Measurements from ENCODE around the gene TOPBP1. TPM values are rescaled to one million over a fixed set of nuclear protein-coding genes. Genes with fewer than 3 reads are reported as not detected.

TOPBP1 gene
- total RNA-seq, 1 experiment from 2014 or later, result 34.3 TPM

DNA sequence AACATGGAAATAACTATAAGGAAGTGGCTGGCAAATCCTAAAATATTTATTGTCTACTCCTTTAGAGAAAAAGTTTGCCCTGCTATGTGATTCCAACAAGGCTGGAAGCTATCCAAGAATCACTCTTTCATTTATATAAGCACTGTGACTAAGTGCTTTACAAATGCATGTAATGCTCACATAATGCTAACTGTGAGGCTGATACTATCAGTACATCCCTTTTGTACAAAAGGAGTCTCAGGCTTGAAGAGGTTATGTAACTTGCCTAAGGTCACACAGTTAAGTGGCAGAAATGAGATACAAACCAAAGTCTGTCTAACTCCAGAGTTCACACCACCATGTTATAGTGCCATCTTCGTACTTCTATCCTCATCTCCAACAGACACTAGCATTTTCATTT is 17.0 kb downstream of the TOPBP1 start:
- no peaks in the 10 kb centered on the region for H3K27me3 Mint-ChIP-seq (ENCODE audit: low read depth)
- CTCF ChIA-PET, result no interaction called here
- DNase-seq (ENCODE audit: low spot score) (no peak), ATAC-seq (no peak)
- no peak overlapping the region for H3K27ac Mint-ChIP-seq
- H3K36me3 Mint-ChIP-seq, result peaks cover 72% of the 10 kb centered on the region
- POLR2A ChIA-PET, result no interaction called here
- 0 out of 2 replicates have a peak, but pooled peaks cover 3% of the 10 kb centered on the region for H3K9me3 Mint-ChIP-seq
- no peaks in the 10 kb centered on the region for H3K4me1 Mint-ChIP-seq
- TF ChIP-seq GTF2I (CRISPR knock-in tag; conservative IDR thresholded peaks at IDR 0.05), result no peak
- TF ChIP-seq, protein P1, sequence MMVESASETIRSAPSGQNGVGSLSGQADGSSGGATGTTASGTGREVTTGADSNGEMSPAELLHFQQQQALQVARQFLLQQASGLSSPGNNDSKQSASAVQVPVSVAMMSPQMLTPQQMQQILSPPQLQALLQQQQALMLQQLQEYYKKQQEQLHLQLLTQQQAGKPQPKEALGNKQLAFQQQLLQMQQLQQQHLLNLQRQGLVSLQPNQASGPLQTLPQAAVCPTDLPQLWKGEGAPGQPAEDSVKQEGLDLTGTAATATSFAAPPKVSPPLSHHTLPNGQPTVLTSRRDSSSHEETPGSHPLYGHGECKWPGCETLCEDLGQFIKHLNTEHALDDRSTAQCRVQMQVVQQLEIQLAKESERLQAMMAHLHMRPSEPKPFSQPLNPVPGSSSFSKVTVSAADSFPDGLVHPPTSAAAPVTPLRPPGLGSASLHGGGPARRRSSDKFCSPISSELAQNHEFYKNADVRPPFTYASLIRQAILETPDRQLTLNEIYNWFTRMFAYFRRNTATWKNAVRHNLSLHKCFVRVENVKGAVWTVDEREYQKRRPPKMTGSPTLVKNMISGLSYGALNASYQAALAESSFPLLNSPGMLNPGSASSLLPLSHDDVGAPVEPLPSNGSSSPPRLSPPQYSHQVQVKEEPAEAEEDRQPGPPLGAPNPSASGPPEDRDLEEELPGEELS (CRISPR knock-in tag; IDR thresholded peaks at IDR 0.05), result no peak
- TF ChIP-seq, protein P2, sequence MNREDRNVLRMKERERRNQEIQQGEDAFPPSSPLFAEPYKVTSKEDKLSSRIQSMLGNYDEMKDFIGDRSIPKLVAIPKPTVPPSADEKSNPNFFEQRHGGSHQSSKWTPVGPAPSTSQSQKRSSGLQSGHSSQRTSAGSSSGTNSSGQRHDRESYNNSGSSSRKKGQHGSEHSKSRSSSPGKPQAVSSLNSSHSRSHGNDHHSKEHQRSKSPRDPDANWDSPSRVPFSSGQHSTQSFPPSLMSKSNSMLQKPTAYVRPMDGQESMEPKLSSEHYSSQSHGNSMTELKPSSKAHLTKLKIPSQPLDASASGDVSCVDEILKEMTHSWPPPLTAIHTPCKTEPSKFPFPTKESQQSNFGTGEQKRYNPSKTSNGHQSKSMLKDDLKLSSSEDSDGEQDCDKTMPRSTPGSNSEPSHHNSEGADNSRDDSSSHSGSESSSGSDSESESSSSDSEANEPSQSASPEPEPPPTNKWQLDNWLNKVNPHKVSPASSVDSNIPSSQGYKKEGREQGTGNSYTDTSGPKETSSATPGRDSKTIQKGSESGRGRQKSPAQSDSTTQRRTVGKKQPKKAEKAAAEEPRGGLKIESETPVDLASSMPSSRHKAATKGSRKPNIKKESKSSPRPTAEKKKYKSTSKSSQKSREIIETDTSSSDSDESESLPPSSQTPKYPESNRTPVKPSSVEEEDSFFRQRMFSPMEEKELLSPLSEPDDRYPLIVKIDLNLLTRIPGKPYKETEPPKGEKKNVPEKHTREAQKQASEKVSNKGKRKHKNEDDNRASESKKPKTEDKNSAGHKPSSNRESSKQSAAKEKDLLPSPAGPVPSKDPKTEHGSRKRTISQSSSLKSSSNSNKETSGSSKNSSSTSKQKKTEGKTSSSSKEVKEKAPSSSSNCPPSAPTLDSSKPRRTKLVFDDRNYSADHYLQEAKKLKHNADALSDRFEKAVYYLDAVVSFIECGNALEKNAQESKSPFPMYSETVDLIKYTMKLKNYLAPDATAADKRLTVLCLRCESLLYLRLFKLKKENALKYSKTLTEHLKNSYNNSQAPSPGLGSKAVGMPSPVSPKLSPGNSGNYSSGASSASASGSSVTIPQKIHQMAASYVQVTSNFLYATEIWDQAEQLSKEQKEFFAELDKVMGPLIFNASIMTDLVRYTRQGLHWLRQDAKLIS (CRISPR knock-in tag; IDR thresholded peaks at IDR 0.05; ENCODE audit: borderline replicate concordance), result no peak
- TF ChIP-seq JAZF1 (CRISPR knock-in tag; IDR thresholded peaks at IDR 0.05), result no peak
- no peak for TF ChIP-seq CREM (CRISPR knock-in tag; IDR thresholded peaks at IDR 0.05)
- TF ChIP-seq ZNF416 (CRISPR knock-in tag; IDR thresholded peaks at IDR 0.05), result no peak
- H3K4me3 Mint-ChIP-seq, result no peak overlapping the region

DNA sequence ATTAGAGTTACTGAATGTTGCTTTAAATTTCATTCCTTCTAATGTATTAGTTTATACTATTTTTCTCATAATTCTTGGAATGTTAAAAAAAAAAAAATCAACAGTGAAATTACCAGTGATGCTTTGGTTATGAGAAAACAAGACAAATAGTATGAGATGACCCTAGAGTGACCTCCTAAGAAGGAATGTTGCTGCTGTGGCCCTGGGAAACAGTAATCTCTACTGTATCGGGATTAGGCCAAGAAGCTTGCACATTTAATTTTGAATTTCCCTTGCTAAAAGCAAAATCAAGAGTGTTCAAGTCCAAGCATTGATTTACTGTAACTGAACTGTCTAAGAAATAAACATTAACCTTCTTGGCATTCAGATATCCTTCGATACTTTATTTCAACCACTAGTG is 18.1 kb downstream of the TOPBP1 start:
- Mint-ChIP-seq H3K4me3 (no peak overlapping the region), H3K4me1 (no peaks in the 10 kb centered on the region), H3K9me3 (peaks cover 10% of the 10 kb centered on the region), H3K27ac (no peak overlapping the region), H3K36me3 (peaks cover 76% of the 10 kb centered on the region), H3K27me3 (ENCODE audit: low read depth) (no peaks in the 10 kb centered on the region)
- ATAC-seq (no peak), DNase-seq (ENCODE audit: low spot score) (no peak)
- ChIA-PET CTCF (no interaction called here), POLR2A (no interaction called here)
- TF ChIP-seq ZNF423 (CRISPR knock-in tag; IDR thresholded peaks at IDR 0.05), result no peak
- TF ChIP-seq ZNF219 (CRISPR knock-in tag; IDR thresholded peaks at IDR 0.05; ENCODE audit: borderline replicate concordance), result no peak
- no peak for TF ChIP-seq KAT7 (CRISPR knock-in tag; IDR thresholded peaks at IDR 0.05; ENCODE audit: borderline replicate concordance)
- TF ChIP-seq ZNF317 (CRISPR knock-in tag; IDR thresholded peaks at IDR 0.05; ENCODE audit: borderline replicate concordance, low read depth), result no peak
- no peak for TF ChIP-seq OVOL2 (CRISPR knock-in tag; IDR thresholded peaks at IDR 0.05; ENCODE audit: borderline replicate concordance)
- no peak for TF ChIP-seq CREM (CRISPR knock-in tag; IDR thresholded peaks at IDR 0.05)
- no peak for TF ChIP-seq ZNF232 (CRISPR knock-in tag; IDR thresholded peaks at IDR 0.05)
- TF ChIP-seq FOXP1 (CRISPR knock-in tag; IDR thresholded peaks at IDR 0.05; ENCODE audit: borderline replicate concordance), result no peak
- TF ChIP-seq, protein P3, sequence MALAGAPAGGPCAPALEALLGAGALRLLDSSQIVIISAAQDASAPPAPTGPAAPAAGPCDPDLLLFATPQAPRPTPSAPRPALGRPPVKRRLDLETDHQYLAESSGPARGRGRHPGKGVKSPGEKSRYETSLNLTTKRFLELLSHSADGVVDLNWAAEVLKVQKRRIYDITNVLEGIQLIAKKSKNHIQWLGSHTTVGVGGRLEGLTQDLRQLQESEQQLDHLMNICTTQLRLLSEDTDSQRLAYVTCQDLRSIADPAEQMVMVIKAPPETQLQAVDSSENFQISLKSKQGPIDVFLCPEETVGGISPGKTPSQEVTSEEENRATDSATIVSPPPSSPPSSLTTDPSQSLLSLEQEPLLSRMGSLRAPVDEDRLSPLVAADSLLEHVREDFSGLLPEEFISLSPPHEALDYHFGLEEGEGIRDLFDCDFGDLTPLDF (CRISPR knock-in tag; IDR thresholded peaks at IDR 0.05), result no peak
- TF ChIP-seq, protein P4, sequence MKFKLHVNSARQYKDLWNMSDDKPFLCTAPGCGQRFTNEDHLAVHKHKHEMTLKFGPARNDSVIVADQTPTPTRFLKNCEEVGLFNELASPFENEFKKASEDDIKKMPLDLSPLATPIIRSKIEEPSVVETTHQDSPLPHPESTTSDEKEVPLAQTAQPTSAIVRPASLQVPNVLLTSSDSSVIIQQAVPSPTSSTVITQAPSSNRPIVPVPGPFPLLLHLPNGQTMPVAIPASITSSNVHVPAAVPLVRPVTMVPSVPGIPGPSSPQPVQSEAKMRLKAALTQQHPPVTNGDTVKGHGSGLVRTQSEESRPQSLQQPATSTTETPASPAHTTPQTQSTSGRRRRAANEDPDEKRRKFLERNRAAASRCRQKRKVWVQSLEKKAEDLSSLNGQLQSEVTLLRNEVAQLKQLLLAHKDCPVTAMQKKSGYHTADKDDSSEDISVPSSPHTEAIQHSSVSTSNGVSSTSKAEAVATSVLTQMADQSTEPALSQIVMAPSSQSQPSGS (CRISPR knock-in tag; IDR thresholded peaks at IDR 0.05; ENCODE audit: borderline replicate concordance, low read depth), result no peak
- no peak for TF ChIP-seq NFE2L1 (CRISPR knock-in tag; IDR thresholded peaks at IDR 0.05)
- no peak for TF ChIP-seq ZNF263 (CRISPR knock-in tag; IDR thresholded peaks at IDR 0.05; ENCODE audit: low read depth)
- TF ChIP-seq NFATC4 (CRISPR knock-in tag; IDR thresholded peaks at IDR 0.05), result no peak
- TF ChIP-seq, protein P5, sequence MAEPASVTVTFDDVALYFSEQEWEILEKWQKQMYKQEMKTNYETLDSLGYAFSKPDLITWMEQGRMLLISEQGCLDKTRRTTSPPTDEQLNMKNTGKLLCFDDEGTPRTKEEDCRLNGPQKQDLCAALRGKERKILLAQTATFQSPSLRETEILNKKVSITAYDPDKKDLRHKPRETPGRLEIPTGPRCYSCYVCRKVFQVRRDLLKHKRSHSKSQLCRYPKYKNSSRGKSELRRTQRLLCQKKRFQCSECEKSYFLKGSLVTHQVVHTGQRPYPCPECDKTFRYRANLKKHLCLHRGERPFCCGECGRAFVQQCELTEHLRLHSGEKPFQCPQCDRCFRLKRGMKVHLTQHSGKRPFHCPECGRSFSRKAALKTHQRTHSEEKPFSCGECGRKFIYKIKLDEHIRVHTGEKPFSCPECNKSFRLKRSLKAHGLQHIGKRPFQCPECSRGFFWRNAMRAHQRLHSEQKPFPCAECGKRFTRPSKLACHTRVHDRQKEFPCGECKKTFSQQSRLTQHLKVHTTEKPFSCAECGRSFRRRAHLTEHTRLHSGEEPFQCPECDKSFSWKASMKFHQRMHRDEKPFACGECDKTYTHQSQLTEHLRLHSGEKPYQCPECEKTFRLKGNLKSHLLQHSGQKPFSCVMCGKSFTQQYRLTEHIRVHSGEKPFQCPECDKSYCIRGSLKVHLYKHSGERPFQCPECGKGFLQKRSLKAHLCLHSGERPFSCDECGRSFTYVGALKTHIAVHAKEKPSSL (CRISPR knock-in tag; conservative IDR thresholded peaks at IDR 0.05), result no peak
- no peak for TF ChIP-seq SMAD4 (CRISPR knock-in tag; IDR thresholded peaks at IDR 0.05)
- TF ChIP-seq, protein P6, sequence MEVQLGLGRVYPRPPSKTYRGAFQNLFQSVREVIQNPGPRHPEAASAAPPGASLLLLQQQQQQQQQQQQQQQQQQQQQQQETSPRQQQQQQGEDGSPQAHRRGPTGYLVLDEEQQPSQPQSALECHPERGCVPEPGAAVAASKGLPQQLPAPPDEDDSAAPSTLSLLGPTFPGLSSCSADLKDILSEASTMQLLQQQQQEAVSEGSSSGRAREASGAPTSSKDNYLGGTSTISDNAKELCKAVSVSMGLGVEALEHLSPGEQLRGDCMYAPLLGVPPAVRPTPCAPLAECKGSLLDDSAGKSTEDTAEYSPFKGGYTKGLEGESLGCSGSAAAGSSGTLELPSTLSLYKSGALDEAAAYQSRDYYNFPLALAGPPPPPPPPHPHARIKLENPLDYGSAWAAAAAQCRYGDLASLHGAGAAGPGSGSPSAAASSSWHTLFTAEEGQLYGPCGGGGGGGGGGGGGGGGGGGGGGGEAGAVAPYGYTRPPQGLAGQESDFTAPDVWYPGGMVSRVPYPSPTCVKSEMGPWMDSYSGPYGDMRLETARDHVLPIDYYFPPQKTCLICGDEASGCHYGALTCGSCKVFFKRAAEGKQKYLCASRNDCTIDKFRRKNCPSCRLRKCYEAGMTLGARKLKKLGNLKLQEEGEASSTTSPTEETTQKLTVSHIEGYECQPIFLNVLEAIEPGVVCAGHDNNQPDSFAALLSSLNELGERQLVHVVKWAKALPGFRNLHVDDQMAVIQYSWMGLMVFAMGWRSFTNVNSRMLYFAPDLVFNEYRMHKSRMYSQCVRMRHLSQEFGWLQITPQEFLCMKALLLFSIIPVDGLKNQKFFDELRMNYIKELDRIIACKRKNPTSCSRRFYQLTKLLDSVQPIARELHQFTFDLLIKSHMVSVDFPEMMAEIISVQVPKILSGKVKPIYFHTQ (CRISPR knock-in tag; IDR thresholded peaks at IDR 0.05), result no peak
